C4-2B (cell line): ENCODE data around the gene RNF208.

Source experiments
- ZFX ChIP-seq: fragments of 450-650 bp; IDR thresholded peaks from 2 replicates; pipeline ENCODE4 v1.6.1; 2017
- TF ChIP-seq, protein P1 (sequence below): fragments of 450-650 bp; conservative IDR thresholded peaks from 2 replicates; pipeline ENCODE4 v1.5.1; 2017; ENCODE audit warnings: mild to moderate bottlenecking

DNA sequence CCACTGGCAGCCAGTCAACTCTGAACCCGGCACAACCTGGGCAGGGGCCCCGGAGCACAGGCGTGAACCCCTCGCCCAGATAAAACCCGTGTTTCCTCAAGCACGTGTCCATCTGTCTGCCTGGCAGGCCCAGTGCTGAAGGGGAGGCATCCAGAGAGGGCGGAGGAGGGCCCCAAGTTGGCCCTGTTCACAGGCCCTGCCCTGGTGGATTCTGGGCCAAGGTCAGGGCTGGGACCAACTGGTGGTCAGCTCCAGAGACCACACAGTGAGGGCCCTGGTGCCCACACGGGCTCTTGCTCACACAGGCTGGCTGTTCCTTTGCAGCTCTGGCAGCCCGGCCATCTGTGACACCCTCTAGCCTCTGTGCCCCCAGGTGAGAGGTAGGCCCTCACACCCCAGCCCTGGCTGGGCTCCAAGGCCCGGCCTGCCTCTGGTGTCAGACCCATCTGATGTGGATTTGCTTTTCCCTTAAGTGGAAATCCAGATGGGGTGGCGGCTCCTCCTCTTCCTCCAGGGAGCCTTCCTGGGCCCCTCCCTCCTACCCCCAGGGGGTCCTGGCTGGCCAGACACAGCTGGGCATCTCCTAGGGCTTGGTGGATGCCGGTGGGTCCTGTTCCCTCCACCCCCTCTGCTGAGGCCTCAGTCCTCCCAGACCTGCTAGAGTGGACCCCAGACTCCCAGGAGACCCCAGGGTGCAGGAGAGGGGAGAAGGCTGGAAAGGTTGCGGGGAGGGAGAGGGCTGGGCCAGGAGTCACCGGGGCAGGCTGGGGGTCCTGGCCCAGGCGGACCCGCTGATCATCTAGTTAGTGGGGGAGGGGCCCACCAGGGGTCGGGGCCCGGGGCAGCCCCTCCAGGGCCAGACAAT is 28.5 kb upstream of the RNF208 start:
- TF ChIP-seq, protein P1, sequence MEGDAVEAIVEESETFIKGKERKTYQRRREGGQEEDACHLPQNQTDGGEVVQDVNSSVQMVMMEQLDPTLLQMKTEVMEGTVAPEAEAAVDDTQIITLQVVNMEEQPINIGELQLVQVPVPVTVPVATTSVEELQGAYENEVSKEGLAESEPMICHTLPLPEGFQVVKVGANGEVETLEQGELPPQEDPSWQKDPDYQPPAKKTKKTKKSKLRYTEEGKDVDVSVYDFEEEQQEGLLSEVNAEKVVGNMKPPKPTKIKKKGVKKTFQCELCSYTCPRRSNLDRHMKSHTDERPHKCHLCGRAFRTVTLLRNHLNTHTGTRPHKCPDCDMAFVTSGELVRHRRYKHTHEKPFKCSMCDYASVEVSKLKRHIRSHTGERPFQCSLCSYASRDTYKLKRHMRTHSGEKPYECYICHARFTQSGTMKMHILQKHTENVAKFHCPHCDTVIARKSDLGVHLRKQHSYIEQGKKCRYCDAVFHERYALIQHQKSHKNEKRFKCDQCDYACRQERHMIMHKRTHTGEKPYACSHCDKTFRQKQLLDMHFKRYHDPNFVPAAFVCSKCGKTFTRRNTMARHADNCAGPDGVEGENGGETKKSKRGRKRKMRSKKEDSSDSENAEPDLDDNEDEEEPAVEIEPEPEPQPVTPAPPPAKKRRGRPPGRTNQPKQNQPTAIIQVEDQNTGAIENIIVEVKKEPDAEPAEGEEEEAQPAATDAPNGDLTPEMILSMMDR = no peak
- TF ChIP-seq ZFX = no peak; the same call in 1 of the 2 replicates
